Endothelial cell of umbilical vein (primary cell): Measurements from ENCODE around the gene GPR183.

ENCODE experiments used
- CTCF ChIP-seq, 2 donors: IDR thresholded peaks; 1 replicate in 1 of 2; 2 replicates in 1 of 2; pipeline ENCODE4 v1.5.1; 2011; ENCODE audit warnings: low read length in 2 of 2, mild to moderate bottlenecking in 2 of 2, moderate library complexity in 2 of 2, control low read depth in 1 of 2, inconsistent platforms in 1 of 2, low read depth in 1 of 2; ENCODE audit not compliant: insufficient read depth in 1 of 2; ENCODE audit errors: extremely low read depth in 1 of 2
- JUN ChIP-seq: IDR thresholded peaks from 2 replicates; pipeline ENCODE4 v1.6.1; 2011; ENCODE audit warnings: borderline replicate concordance, low read depth; ENCODE audit not compliant: insufficient read length, insufficient read depth

GRCh38 chr13:99339736-99340397 is 32.7 kb upstream of the GPR183 start:
- TF ChIP-seq CTCF (IDR thresholded peaks at IDR 0.05; ENCODE audit: extremely low read depth in 1 of 2, insufficient read depth in 1 of 2, low read depth in 1 of 2, low read length in 2 of 2) = no peak
- no peak for TF ChIP-seq JUN
